Retinal pigment epithelial cell (primary cell): ENCODE data around the gene CNKSR3.

Experiments used
- DNase-seq: peaks from one replicate; pipeline ENCODE4 v3.0.0-alpha.2; 2010; ENCODE audit warnings: low read depth
- H3K4me3 ChIP-seq: 2 replicates; pipeline ENCODE4 v1.5.1; 2011; ENCODE audit warnings: mild to moderate bottlenecking, low read length, control low read depth, moderate library complexity
- CTCF ChIP-seq: conservative IDR thresholded peaks from 2 replicates; pipeline ENCODE4 v1.5.1; 2011; ENCODE audit warnings: low read depth, low read length, control low read depth, inconsistent platforms

Gene CNKSR3

GRCh38 chr6:154379585-154379984, 130.9 kb downstream of the CNKSR3 start:
- no peak overlapping the region for H3K4me3 ChIP-seq
- no peak for TF ChIP-seq CTCF
- DNase-seq = no peak

GRCh38 chr6:154378518-154378917, 132.0 kb downstream of the CNKSR3 start:
- no peak for DNase-seq
- TF ChIP-seq CTCF = no peak
- H3K4me3 ChIP-seq = no peak overlapping the region

- no peak for DNase-seq
- no peak for TF ChIP-seq CTCF
- no peak overlapping the region for H3K4me3 ChIP-seq
These were observed 132.8 kb downstream of the CNKSR3 start for GRCh38 chr6:154377726-154378125.

- TF ChIP-seq CTCF = no peak
- no peak for DNase-seq
- no peak overlapping the region for H3K4me3 ChIP-seq
These were observed 136.5 kb downstream of the CNKSR3 start for GRCh38 chr6:154373971-154374370.

- TF ChIP-seq CTCF = no peak
- no peak for DNase-seq
- no peak overlapping the region for H3K4me3 ChIP-seq
These were observed 139.2 kb downstream of the CNKSR3 start for GRCh38 chr6:154371281-154371680.

GRCh38 chr6:154370545-154370944, 139.9 kb downstream of the CNKSR3 start:
- peak; percentile 55 for TF ChIP-seq CTCF
- no peak for DNase-seq
- H3K4me3 ChIP-seq = no peak overlapping the region

- TF ChIP-seq CTCF = no peak
- no peak overlapping the region for H3K4me3 ChIP-seq
- DNase-seq = no peak
These were observed 142.4 kb downstream of the CNKSR3 start for GRCh38 chr6:154367839-154368695.
